Kidney (tissue), 14 donors: ENCODE measurements around the gene TP53I11. TPM values are rescaled to one million over a fixed set of nuclear protein-coding genes. Genes with fewer than 3 reads are reported as not detected.

Experiments used
- DNase-seq, 5 donors: peaks; one replicate each; pipeline ENCODE4 v3.0.0-alpha.2; 2013 to 2020
- FAIRE-seq: peaks from 2 replicates; lab custom pipeline; 2012; peaks lifted over from hg19 to GRCh38; lab: Jason Lieb, UNC
- H3K27ac ChIP-seq, 2 donors: one replicate each; pipeline ENCODE4 v1.7.0; 2013; ENCODE audit warnings: low read depth in 2 of 2, low read length in 2 of 2, inconsistent platforms in 1 of 2
- H3K27me3 ChIP-seq: one replicate; pipeline ENCODE4 v1.7.1; 2013; ENCODE audit warnings: low read length, inconsistent platforms; ENCODE audit not compliant: control insufficient read depth, insufficient read depth
- H3K36me3 ChIP-seq, 3 donors: one replicate each; pipeline versions ENCODE4 v1.7.0 to v1.7.1; 2013; ENCODE audit warnings: low read length in 3 of 3, control low read depth in 1 of 3, inconsistent platforms in 1 of 3; ENCODE audit not compliant: insufficient read depth in 3 of 3, control insufficient read depth in 2 of 3
- H3K4me1 ChIP-seq, 3 donors: one replicate each; pipeline versions ENCODE4 v1.7.0 to v1.7.1; 2013; ENCODE audit warnings: low read length in 3 of 3, inconsistent platforms in 1 of 3, low read depth in 1 of 3; ENCODE audit not compliant: control insufficient read depth in 2 of 3, insufficient read depth in 2 of 3
- H3K4me3 ChIP-seq, 3 donors: one replicate each; pipeline versions ENCODE4 v1.7.0 to v1.8.1; 2013; ENCODE audit warnings: low read length in 3 of 3, control low read depth in 1 of 3, inconsistent platforms in 1 of 3
- H3K9ac ChIP-seq, 3 donors: one replicate each; pipeline versions ENCODE4 v1.7.0 to v1.7.1; 2013; ENCODE audit warnings: low read length in 3 of 3, control low read depth in 1 of 3, inconsistent platforms in 1 of 3
- H3K9me3 ChIP-seq, 3 donors: one replicate each; pipeline versions ENCODE4 v1.7.0 to v1.7.1; 2013; ENCODE audit warnings: low read length in 3 of 3, control low read depth in 1 of 3, inconsistent platforms in 1 of 3; ENCODE audit not compliant: control insufficient read depth in 2 of 3, insufficient read depth in 1 of 3
- CTCF ChIP-seq: IDR thresholded peaks from 3 replicates; pipeline ENCODE4 v1.5.1; 2012; ENCODE audit warnings: mild to moderate bottlenecking, moderate library complexity, borderline replicate concordance; ENCODE audit not compliant: insufficient read depth; ENCODE audit errors: extremely low read depth
- intact Hi-C: fragments of 100-400 bp; cut with DNase I; formaldehyde crosslinking; loops from one replicate; pipeline ENCODE4 v1.11.1; 2022
- polyA plus RNA-seq: library from polyadenylated mRNA; stranded (reverse); fragments of 350-450 nt; fragmentation: Illumina TruSeq; extraction: RNeasy Lipid Tissue Mini Kit (QIAGEN cat#74804); gene quantifications from one replicate; pipeline ENCODE4 v1.2.3, GENCODE V29; 2014; ENCODE audit warnings: low read depth, low replicate concordance; ENCODE audit not compliant: insufficient read depth
- total RNA-seq: library from RNA; stranded (reverse); fragmentation: NEBNext Ultra II Directional; extraction: Animal tissue kit (Norgen Biotek cat#: 25700); gene quantifications from one replicate; pipeline ENCODE4 v1.2.1, GENCODE V29; 2021
- donor health status: control.
- donor health status: control.
- donor health status: control.
- donor health status: control.
- donor health status: control.
- donor health status: DM: yes; HTN: yes; CAD: no.
- donor health status: Normal renal cell carcinoma (clear cell type).

Gene TP53I11
- total and polyA plus RNA-seq, 2 donors from 2014 or later, result 25.7 to 35.3 TPM

- no peak for FAIRE-seq
- no peaks in the 10 kb centered on the region for H3K4me1 ChIP-seq
- H3K4me3 ChIP-seq, result no peak overlapping the region
- H3K36me3 ChIP-seq, result no peaks in the 10 kb centered on the region
- no peak overlapping the region for H3K9ac ChIP-seq
- no peaks in the 10 kb centered on the region for H3K27me3 ChIP-seq
- TF ChIP-seq CTCF, result no peak
- intact Hi-C loops, result no loop called here
- no peak for DNase-seq
- H3K9me3 ChIP-seq, result no peaks in the 10 kb centered on the region
- H3K27ac ChIP-seq, result no peak overlapping the region
Measured at GRCh38 chr11:44997566-44997965, 46.9 kb upstream of the TP53I11 start.

GRCh38 chr11:44994753-44995152 lies 44.1 kb upstream of the TP53I11 start:
- no peaks in the 10 kb centered on the region for H3K9me3 ChIP-seq
- no peak overlapping the region for H3K27ac ChIP-seq
- DNase-seq (no peak), FAIRE-seq (no peak)
- no peak for TF ChIP-seq CTCF
- intact Hi-C loops, result no loop called here
- H3K4me3 ChIP-seq, result no peak overlapping the region
- H3K4me1 ChIP-seq, result no peaks in the 10 kb centered on the region
- H3K9ac ChIP-seq, result no peak overlapping the region
- no peaks in the 10 kb centered on the region for H3K36me3 ChIP-seq
- no peaks in the 10 kb centered on the region for H3K27me3 ChIP-seq

GRCh38 chr11:44993971-44994704 lies 43.5 kb upstream of the TP53I11 start:
- Histone ChIP-seq H3K4me3 (no peak overlapping the region), H3K36me3 (no peaks in the 10 kb centered on the region), H3K4me1 (no peaks in the 10 kb centered on the region), H3K9me3 (no peaks in the 10 kb centered on the region), H3K27ac (no peak overlapping the region), H3K9ac (no peak overlapping the region), H3K27me3 (no peaks in the 10 kb centered on the region)
- intact Hi-C loops, result no loop called here
- TF ChIP-seq CTCF, result no peak
- no peak for DNase-seq
- FAIRE-seq, result no peak
